GM21825 (cell line): ENCODE measurements around the gene CCDC27.

Source experiments
- ATAC-seq: cut with Tn5 transposase; IDR thresholded peaks from one replicate; pipeline ENCODE4 v1.9.1; 2021; ENCODE audit warnings: mild to moderate bottlenecking, moderate library complexity; ENCODE audit not compliant: unreplicated experiment

Gene CCDC27

DNA sequence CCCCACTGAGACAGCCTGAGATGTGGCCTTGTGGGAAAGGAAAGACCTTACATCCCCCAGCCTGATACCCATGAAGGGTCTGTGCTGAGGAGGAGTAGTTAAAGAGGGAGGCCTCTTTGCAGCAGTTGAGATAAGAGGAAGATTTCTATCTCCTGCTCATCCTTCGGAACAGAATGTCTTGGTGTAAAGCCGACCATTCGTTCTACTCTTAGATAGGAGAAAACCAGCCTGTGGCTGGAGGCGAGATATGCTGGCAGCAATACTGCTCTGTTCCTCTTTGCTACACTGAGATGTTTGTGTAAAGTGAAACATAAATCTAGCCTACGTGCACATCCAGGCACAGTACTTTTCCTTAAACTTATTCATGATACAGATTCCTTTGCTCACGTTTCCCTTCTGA, 1.5 kb upstream of the CCDC27 start:
- no peak for ATAC-seq

DNA sequence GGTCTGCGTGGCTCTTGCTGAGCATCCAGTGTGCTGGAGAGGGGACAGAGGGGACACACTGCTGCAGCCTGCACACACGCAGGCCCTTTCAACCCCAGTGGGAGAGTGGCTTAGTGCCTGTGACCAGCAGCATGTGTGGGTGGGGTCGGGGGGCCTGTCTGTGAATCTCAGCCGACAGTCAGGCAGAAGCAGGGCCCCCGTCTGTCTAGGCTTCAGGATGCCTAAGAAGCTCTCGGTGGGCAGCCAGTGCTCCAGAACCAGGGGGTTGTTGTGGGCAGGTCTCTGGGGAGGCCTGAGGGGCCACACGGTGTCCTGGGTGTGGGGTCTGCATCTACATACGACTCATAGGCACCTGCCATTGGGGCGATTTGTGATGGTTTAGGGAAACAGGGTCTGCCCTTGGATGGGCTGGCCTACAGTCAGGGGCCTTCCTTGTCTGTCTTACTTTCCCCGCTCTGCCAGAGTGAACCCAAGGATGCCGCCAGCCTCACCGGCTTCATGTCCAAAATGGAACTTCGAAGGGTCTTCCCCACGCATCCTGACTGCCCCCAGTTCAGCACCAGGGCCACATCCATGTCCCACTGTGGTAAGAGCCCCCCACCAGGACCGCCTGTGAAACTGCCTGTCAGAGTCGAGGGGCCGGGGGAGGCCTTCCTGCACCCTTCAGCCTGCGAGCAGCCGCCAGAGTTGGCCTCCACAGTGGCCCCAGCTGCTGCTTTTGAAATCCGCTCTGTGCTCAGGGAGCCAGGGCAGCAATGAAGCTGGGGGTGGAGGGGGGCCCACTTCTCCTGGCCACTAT, 1.6 kb downstream of the CCDC27 start:
- ATAC-seq = no peak

DNA sequence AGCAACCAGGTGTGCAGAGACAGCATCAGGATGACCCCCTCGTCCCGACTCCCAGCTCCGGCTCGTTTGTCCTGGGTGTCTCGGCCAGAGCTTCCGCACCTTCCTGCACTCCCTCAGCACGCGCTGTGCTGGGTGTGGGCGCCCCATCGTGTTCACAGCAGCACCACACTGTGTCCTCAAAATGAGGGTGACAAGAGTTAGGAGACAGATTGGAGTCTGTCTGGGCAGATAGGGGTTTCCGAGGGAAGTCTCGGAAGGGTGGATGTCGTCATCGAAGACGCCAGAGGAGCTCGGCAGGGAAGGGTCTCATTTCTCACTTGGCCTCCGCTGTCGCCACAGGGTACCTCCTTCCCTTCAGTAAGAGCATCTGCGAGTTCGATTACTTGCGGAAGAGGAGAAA, 4.1 kb downstream of the CCDC27 start:
- no peak for ATAC-seq

DNA sequence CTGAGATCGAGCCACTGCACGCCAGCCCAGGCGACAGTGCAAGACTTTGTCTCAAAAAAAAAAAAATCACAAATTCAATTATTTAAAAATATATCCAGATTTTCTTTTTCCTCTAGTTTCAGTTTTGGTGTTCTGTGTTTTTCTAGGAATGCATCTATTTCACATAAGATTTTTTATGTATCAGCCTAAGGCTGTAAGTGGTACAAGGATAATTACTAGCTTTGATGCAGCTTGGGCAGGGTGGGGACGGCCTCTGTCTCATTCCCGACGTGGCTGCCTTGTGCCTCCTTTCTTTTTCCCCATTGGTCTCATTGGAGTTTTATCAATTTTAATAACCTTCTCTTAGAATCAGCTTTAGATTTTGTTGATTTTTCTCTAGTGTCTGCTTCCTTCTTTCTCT, 6.9 kb downstream of the CCDC27 start:
- no peak for ATAC-seq

DNA sequence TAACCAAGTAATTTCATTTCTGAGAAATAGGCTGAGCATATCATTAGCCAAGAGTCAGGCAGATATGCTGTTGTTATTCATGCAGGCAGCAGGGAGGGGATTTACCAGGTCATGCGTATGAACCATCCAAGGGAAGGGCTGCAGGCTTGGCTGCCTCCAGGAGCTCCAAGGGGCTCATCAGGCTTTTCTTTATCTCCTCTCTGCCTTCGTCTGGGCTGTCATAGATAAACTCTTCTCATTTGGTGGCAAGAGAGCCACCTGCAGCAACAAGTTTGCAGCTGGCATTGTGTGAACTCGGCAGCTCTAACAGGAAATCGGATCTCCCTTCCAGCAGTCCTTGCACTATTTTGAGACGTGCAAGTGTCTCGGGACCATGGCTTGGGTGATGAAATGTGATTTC, 7.5 kb downstream of the CCDC27 start:
- no peak for ATAC-seq

DNA sequence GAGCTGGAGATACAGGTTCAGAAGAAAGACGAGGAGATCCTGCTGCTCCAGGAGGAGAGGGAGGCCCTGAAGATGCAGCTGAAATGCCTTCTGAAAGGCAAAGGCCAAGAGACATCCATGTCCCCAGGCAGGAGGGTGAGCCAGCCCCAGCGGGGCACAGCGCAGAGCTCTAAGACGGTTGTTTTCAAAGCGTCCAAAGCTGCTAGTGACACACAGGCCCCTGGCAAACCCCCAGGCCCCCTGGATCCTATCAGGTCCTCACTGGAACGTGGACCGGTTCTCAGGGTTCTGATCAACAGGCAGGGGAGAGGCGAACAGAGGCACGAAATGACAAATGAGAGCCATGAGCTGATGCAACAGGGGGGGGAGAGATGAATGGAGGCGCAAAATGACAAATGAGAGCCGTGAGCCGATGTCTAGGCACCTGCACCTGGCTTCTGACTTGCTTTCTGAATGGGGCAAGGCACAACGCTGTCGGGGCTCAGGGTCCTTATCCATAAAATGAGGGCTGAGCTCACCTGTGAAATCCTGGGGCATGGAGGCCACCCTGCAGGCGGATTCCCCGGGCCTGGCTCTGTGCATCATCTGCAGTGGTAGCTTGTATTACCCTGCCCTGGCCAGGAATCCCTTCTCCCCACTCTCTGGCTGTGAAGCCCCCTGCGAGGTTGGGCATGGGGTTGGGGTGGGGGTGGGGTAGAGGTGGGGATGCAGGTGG, 9.2 kb downstream of the CCDC27 start:
- ATAC-seq = no peak

DNA sequence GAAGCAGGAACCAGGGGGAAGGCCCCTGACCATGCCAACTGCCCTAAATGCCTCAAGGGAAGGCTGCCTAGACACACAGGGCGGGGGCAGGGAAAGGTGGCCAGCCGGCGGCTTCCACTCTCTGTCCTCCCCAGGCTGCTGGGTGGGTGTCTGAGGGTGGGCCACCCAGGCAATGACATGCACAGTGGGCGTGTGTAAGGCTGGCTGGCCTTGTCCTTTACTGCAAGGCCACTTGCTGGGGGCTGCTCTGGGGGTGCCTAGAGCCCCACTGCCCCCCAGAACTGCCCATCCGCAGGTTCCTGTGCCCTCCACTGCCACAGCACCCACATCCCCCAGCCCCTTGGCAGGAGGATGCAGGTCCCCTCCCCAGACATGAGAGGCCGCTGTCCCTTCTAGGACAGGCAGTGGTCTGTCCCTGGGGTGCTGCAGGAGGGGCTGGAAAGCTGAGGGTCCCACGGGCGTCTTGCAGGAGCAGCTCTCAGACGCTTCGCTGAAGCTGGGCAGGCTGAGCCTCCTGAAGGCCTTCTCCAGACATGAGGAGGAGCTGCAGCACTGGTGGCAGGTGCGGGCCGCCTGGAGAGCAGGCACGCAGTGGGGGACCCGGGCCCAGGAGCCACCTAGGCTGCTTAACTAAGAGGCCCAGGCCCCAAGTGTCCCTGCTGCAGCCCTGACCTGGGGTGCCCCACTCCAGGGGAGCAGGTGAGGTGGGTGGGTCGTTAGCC, 10.1 kb downstream of the CCDC27 start:
- no peak for ATAC-seq

DNA sequence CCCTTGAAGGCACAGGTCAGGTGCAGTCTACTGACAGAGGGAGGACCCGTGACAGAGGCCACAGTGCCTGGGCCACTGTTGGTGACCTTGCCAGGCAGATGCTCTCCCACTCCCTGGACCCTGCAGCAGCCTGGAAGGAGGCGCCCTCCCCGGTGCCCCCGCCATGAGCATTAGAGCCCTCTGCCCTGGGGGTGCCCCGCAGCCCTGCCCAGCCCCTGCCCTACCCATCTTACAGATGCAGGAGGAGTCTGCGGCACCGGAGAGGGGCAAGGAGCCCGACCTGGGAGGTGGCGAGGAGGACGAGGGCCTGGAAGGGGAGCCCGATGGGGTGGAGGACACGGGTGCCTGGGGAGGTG, 10.6 kb downstream of the CCDC27 start:
- no peak for ATAC-seq

DNA sequence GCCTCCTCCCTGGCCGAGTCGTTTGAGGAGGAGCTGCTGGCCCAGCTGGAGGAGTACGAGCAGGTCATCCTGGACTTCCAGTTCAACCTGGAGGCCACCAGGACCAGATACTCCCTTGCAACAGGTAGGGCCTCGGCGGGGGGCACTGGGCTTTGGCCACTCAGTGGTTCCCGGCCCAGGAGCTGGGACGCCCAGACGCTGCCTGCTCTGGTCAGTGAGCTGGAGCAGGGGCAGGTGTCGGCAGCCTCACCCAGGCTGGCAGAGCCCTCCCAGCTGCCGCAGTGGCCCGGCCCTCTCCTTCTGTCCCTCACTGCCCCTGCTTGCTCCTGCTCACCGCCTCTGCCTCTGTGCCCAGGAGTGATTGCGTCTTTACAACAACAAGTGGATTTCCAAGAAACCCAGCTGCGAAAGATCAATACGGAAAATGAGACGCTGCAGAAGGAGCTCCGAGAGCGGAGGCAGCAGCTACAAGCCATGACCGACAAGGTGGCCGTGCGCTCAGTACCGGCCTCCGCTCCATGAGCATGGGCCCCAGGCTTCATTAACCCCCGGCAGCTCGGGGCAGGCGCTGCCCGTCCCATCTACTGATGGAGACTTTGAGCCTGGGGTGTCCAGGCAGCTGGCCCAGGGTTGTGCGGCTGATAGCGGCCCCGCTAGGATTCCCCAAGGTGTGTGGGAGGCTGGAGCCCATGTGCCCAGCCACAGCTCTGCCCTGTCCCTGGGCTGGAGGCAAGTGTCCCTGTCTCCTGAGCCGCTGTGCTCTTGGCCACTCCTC, 11.3 kb downstream of the CCDC27 start:
- no peak for ATAC-seq

DNA sequence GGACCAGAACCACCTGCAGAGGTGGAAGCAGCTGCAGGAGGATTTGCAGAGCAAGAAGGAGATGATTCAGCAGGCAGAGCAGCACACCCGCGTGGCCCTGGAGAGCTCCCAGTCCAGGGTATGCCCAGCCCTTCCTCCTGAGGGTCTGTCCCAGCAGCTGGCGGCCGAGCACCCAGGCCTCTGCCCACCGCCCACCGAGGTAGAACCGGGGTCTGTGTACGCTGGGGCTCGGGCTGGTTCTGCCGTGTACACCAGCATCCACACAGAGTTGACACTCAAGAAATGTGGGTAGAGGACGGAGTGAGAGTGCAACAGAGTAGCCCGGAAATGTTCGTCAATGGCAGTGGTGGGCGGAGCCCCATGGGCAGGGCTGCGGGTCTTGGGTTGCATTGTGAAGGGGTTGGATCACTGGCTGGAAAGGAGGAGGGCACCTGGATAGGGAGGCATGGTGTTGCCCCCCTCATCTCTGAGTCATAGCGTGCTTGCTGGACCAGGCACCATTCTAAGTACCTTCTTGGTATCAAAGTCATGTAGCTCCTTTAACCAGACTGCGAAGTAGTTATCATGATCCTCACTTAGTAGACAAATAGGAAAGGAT, 15.2 kb downstream of the CCDC27 start:
- no peak for ATAC-seq

DNA sequence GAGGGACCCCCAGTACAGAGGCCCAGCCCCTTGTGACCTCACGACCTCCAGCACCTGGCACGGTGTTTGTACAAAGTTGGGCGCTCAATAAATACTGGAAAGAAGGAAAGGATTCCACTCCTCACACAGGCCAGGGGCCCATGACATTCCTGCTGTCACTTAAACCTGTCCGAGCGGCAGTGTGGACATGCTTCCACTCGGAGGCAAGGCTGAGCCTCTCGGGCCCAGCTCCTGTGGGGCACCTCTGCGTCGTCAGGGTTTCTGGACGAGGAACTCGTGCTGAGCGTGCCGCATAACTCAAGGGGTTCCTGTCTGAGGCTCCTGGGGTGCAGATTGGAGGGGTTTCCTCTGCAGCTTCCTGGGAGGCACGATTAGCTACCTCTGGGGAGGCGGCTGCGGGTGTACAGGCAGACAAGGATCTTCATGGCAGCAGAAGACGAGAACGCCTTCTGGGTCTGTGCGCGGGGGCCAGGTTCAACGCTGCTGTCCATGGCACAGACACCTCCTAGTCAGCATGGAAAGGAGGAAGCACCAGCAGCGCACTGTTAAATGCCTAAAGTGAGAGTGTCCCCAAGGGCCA, 16.7 kb downstream of the CCDC27 start:
- no peak for ATAC-seq

DNA sequence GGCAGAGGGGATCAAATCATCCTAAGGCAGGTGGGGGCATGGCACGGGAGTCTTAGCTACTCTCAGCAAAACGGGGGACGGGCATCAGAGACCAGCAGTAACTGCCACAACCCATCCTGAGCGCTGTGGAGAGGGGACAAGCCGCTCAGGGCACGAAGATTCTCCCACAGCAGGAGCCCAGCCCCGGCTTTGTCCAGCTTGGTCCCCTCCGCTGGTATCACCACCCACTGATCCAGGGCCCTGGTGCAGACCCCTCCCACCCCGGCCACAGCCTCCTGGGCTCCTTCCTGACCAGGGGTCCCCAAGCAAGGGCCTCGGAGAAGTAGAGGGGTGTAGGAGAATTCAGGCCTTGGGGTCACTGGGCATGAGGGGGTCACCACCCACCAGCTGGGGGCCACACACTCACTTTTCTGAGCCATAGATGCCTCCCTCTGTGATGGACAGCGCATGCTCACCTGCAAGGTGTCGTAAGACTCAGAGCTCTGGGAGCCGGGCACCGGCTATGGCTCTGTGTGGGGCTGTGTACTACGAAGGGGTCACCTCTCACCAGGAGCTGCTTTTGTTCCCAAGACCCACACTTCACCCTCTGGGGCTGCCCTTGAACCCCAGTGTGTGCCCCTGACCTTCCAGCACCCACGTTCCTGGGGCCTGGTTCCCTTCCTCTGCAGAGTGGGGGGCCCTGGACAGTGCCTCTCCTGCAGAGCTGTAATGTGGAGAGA, 18.0 kb downstream of the CCDC27 start:
- ATAC-seq = no peak

DNA sequence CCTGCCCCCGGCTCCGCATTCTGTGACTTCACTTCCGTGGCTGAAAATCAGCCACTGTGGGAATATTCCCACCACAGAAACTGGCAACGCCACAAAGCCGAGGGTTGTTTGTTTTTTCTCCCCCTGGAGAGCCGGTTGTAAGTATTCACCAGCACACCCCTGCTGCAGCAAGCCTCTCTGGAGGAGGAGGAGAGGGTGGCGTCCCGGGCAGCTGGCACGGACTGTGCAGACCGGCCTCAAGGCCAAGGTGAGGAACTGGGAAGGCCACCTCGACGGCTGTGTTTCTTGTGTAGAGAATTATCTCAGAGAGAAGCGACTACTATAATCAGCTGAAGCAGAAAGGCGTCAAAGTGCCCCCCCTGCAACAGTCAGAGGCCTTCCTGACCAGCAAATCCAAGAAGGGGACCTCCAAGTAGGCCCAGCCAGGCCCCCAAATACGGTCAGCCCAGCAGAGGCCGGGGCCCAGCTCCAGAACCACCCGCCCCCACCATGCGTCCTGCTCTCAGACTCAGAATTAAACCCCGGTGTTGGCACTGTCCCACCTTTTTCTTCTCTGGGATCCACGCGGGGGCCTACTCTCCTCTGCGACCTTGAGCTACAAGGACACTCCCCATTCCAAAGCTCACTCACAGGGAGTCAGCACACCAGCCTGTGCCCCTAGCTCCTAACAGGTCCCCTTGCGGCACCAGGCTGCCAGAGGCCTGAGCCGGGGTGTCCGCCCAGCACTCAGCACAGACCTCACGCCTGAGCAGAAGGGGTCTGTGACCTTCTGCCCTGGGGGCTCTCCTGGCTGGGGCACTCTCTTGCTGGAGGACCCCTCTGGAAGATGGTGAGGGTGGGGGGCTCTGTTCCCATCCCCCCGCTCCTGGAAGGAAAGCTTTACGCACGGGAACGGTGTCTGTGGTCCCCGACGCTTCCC, 19.1 kb downstream of the CCDC27 start:
- ATAC-seq = no peak

DNA sequence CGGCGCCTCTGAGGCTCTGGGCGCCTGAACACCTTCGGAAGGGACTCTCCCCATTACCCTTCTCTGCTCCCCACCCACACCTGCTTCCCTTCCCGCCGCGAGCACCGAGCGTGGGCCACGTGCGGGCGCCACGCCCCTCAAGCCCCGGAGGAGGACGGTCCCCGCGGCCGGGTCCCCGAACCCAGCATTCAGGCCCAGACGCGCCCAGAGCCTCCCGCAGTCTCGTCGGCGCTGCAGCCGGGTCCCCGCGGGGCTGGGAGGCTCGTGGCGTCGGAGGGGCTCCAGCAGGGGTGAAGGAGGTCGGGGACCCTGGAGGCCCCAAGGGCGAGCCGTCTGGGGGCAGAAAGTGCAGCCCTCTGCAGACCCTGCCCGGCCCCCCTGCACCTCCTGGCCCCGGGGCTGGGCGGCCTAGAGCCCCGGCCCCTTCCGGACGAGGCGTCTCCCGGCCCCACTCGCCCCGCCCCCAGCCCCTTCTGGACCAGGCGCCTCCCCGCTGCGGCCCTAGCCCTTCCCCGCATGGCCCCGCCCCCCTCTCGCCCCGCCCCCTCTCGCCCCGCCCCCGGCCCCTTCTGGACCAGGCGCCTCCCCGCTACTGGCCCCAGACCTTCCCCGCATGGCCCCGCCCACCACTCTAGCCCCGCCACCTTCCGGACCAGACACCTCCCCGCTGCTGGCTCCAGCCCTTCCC, 19.9 kb downstream of the CCDC27 start:
- ATAC-seq = peak; percentile 53

DNA sequence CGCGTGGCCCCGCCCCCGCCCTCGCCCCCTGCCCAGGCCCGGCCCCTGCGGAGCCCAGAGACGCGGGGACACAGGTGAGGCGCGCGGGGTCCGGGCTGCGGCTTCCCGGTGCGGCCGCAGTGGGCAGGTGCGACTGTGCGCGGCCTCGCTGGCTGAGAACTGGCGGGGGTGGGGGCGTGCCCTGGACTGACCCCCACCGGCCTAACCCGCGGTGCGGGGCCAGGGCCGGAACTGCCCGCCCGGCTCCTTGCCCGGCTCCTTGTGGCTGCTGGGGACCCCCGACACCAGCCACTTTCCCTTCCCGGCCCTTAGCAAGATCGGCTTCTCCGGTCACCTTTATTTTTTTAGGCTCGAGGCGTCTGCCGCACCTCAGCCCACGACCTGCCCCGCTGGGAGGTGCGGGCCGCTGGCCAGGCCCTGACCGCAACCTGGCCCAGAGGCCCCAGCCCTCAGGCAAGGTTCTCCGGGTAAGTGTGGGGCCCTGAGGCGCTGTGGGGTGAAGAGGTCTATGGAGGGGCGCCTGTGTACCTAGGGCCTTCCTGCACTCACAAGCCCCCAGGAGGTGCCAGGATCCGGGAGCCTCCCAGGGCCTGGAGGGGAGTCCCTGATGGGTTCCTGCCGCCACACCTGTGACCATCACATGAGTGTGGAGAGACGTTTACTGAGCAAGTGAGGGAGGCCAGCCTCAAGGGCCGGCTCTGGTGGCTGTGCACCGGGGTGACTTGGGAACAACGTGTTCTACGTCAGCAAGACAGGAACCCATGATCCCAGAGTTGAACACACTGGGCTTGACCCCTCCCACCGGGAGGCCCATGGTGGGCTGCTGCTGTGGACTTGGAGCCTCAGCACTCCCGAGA, 20.7 kb downstream of the CCDC27 start, which contains the start of gene SMIM1:
TSS of gene SMIM1 (plus strand) at position 35 of the 857 bp plus-strand sequence. CDS start 2,625 bp downstream, outside the sequence.
- peak; percentile 20 for ATAC-seq

DNA sequence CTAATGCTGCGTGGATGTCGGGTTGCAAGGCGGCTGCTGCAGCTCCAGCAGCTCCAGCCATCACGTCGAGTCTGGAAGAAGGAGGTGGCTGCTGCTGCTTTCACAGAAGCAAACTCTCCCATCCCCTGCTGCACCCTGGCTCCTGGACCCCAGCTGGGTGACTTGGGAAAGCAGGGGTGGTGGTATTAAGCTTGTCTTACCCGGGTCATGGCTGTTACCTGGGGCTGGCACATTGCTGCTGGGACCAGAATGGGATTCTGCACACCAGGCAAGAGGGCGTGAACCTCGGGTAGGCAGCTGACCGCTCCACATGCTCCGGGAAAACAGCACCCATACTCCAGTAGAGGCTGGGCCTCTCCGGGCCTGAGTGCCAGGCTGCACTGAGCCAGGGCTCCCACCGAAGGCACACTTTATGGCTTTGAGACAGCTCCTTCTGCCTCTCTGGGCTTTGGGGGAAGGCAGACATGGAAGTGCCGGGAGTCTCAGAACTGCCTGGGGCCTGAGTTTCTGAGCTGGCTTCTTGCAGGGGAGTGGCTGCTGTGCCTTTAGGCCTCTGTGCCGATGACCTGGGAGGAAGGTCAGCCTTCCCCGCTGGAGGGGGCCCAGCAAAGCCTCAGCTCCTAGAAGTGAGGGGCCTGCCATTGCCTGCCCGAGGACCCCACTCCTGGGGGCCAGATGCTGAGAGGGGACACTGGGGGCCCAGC, 21.5 kb downstream of the CCDC27 start:
- ATAC-seq = no peak
